Activated CD8-positive, alpha-beta T cell treated with anti-CD3 and anti-CD28 coated beads, Interleukin-2, amount 10 ng/mL, durations not matched to agents 7 days and 5 days (primary cell): Measurements from ENCODE around the gene CTSE. TPM values are rescaled to one million over a fixed set of nuclear protein-coding genes. Genes with fewer than 3 reads are reported as not detected.
A peak's percentile ranks its signal among the peaks of the same experiment; 100 is the strongest.
"Not testable (repeated sequence)": the region's sequence is repeated elsewhere in the genome, so short reads cannot be mapped to it uniquely, and the experiment has no call there.

Experiments used
- ATAC-seq: fragments of 150-1000 bp; cut with Tn5 transposase; one replicate; pipeline ENCODE4 v1.10.0; 2021; ENCODE audit warnings: moderate library complexity
- CTCF ChIA-PET: fragments of 350-600 bp; sonication (Branson Sonifier 250); formaldehyde crosslinking; loops from one replicate; lab custom pipeline; 2021; ENCODE audit warnings: antibody characterized with exemption; lab: Charles Lee
- POLR2A ChIA-PET: fragments of 350-600 bp; sonication (Branson Sonifier 250); formaldehyde crosslinking; loops from one replicate; lab custom pipeline; 2021; ENCODE audit warnings: antibody characterized with exemption; lab: Charles Lee
- DNase-seq: peaks from one replicate; pipeline ENCODE4 v3.0.0-alpha.2; 2020
- H3K27ac Mint-ChIP-seq: one replicate; pipeline ENCODE4 v1.8.0; 2021; ENCODE audit warnings: mild to moderate bottlenecking, mixed read lengths
- H3K27me3 Mint-ChIP-seq: one replicate; pipeline ENCODE4 v1.8.0; 2021; ENCODE audit warnings: low read depth, mixed read lengths
- H3K36me3 Mint-ChIP-seq: one replicate; pipeline ENCODE4 v1.8.0; 2021; ENCODE audit warnings: low read depth, mixed read lengths
- H3K4me1 Mint-ChIP-seq: one replicate; pipeline ENCODE4 v1.8.0; 2021; ENCODE audit warnings: low read depth, mixed read lengths
- H3K4me3 Mint-ChIP-seq: one replicate; pipeline ENCODE4 v1.8.0; 2021; ENCODE audit warnings: mild to moderate bottlenecking, mixed read lengths
- H3K9me3 Mint-ChIP-seq: one replicate; pipeline ENCODE4 v1.8.0; 2022; ENCODE audit warnings: mixed read lengths; ENCODE audit not compliant: insufficient read depth
- total RNA-seq, 2 experiments: library from RNA; stranded (reverse); gene quantifications; one replicate each; pipeline ENCODE4 v1.2.3, GENCODE V29; 2021

The CTSE gene
- not detected for total RNA-seq

DNA sequence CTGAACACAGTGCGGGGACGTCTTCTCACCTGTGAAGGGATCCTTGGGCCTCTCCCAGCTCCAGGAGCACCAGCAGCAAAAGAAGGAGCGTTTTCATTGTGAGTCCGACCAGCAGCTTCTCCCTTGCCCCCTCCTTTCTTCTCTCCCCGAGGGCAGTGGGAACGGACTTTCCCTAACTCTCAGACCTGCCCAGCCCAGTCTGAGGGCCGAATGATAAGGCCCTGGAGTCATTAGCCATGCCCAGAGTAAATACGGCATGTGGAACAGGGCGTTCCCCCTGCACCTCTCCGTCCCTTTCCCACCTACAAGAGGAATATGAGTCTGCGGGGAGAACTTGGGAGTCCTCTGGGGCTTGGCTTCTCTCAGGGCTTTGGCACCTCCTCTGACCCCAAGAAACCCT lies at the start of gene CTSE:
CTSE (minus strand) TSS at position 201 of the 400 bp plus-strand sequence; CDS start at position 97, 104 bp downstream.
- Mint-ChIP-seq H3K4me1 (no peaks in the 10 kb centered on the region), H3K36me3 (no peaks in the 10 kb centered on the region), H3K4me3 (no peak within 1 kb of the TSS), H3K27ac (no peak within 1 kb of the TSS), H3K9me3 (no peaks in the 10 kb centered on the region), H3K27me3 (peaks cover 19% of the 10 kb centered on the region)
- ATAC-seq (no peak), DNase-seq (no peak)
- ChIA-PET CTCF (interaction anchor here (1.3 kb wide), 1 partner anchor 47 kb away, joined by 4 read pairs; no protein-coding TSS in a partner anchor), POLR2A (no interaction called here)

DNA sequence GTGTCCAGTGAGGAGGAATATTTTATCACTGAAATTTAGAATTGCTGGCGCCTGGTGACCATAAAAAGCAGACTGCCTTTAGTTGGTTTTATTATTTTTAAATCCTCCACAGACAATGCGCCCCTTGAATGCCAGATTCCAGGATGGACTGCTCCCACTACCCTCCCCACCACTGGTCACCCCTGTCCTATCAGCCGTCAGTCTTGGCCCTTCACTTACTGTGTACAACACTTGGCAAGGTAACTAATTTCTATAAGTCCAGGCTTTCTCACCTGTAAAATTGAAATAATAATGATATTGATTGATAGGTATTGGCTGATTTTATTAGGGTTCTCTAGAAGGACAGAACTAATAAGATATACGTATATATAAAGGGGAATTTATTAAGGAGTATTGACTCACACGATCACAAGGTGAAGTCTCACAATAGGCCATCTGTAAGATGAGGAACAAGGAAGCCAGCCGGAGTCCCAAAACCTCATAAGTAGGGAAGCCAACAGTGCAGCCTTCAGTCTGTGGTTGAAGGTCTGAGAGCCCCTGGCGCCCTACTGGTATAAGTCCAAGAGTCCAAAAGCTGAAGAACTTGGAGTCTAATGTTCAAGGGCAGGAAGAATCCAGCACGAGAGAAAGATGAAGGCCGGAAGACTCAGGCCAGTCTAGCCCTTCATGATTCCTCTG lies 47.1 kb upstream of the CTSE start:
- Mint-ChIP-seq H3K27ac (no peak overlapping the region), H3K27me3 (peaks cover 32% of the 10 kb centered on the region), H3K9me3 (no peaks in the 10 kb centered on the region), H3K4me1 (peaks cover 7% of the 10 kb centered on the region), H3K36me3 (no peaks in the 10 kb centered on the region), H3K4me3 (no peak overlapping the region)
- DNase-seq (no peak), ATAC-seq (no peak)
- POLR2A ChIA-PET = no interaction called here
- CTCF ChIA-PET = interaction anchor here (1.1 to 2.2 kb wide), 2 partner anchors 25 to 35 kb away, joined by 3 to 5 read pairs; no protein-coding TSS in a partner anchor

DNA sequence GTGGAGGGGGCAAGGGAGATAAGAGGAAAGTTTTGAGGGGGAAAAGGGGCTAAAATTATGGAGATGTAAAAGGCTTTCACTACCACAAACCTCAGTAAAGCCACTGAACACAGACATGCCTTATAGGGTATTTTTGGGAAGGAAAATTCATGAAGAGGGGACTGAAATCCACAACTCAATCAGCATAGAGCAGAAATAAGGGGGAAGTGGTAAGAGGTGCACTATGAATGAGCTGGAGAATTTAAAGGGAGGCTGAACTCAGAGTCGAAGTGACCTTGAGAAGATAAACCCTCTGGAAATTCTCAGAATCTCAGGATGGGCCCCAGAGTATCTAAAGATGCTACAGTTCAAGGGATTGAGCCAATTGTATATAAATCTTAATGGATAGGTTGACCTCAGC lies 44.6 kb upstream of the CTSE start:
- DNase-seq = peak; percentile 7
- ATAC-seq = no peak
- Mint-ChIP-seq H3K36me3 (no peaks in the 10 kb centered on the region), H3K4me1 (peaks cover 7% of the 10 kb centered on the region), H3K27me3 (peaks cover 24% of the 10 kb centered on the region), H3K27ac (no peak overlapping the region), H3K9me3 (no peaks in the 10 kb centered on the region), H3K4me3 (no peak overlapping the region)
- ChIA-PET CTCF (interaction anchor here (1.7 to 2.2 kb wide), 2 partner anchors 38 kb away, joined by 5 read pairs; no protein-coding TSS in a partner anchor), POLR2A (interaction anchor here (1.0 kb wide), 1 partner anchor 11 kb away, joined by 4 read pairs; no protein-coding TSS in a partner anchor)

DNA sequence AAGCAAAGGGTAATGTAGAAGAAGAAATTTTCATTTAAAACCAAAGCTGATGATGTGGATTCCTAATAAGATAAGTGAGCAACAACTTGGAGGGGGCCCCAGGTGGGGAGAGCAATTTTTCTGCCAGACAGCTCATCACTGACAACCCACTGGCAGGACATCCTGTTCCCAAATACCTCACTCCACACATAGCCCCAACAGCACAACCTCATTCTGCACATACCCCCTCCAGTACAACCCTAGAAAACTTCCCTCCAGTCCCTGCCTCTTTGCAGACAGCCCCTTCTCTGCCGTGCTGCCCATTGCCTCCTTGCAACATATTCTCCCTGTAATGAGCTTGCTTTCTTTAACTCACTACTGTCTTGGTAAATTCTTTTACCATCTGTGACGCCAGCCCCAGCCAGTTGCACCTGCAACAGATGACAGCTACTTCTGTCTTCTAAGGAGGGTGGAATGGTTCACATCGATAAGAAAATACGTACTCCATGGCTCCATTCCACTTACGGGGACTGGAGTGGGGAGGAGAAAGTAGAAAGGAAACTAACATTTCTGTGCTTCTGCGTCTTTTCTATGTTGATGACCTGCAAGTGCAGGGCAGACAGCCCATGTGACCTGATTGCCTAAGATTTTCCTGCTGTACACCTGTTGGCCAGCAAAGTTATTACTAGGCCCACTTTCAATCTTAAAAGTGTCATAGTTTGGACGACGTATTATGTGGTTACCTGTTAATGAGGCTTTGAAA lies 44.0 kb upstream of the CTSE start:
- Mint-ChIP-seq H3K27ac (no peak overlapping the region), H3K4me1 (peaks cover 7% of the 10 kb centered on the region), H3K36me3 (no peaks in the 10 kb centered on the region), H3K4me3 (no peak overlapping the region), H3K9me3 (no peaks in the 10 kb centered on the region), H3K27me3 (peaks cover 24% of the 10 kb centered on the region)
- POLR2A ChIA-PET = interaction anchor here (1.0 kb wide), 1 partner anchor 10 kb away, joined by 4 read pairs; no protein-coding TSS in a partner anchor
- DNase-seq (peak; percentile 12), ATAC-seq (no peak)
- CTCF ChIA-PET = interaction anchor here (0.7 kb wide), 1 partner anchor 90 kb away, joined by 3 read pairs; no protein-coding TSS in a partner anchor

DNA sequence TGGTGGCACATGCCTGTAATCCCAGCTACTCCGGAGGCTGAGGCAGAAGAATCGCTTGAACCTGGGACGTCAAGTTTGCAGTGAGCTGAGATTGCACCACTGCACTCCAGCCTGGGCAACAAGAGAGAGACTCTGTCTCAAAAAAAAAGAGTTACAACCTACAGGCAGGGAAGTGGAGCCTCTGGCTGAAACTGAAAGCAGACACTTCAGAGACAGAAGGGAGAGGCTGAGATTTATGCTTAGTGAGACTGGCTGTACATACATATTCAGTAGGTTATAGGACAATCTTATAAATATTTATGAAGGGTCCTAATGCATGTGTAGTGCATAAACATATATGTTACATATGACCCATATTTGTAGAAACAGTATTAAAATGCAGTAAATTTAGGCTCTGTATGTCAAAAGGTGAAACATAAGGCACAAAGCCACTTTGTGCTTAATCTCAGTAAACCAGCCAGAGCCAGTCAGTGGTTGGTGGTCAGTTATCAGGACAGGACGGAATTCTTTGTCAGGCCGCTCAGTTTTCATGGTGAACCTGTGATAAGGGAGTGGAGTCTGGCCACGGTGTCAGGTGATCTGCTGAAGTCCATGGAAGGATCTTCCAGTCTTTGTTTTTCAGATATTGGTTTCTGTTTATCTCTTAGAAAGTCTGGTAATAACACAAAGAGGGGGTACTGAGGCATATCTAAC lies 42.9 kb upstream of the CTSE start:
- Mint-ChIP-seq H3K36me3 (no peaks in the 10 kb centered on the region), H3K27ac (no peak overlapping the region), H3K27me3 (peaks cover 24% of the 10 kb centered on the region), H3K4me1 (peaks cover 7% of the 10 kb centered on the region), H3K9me3 (no peaks in the 10 kb centered on the region), H3K4me3 (no peak overlapping the region)
- DNase-seq (peak; percentile 19), ATAC-seq (peak; percentile 55)
- ChIA-PET CTCF (no interaction called here), POLR2A (no interaction called here)

DNA sequence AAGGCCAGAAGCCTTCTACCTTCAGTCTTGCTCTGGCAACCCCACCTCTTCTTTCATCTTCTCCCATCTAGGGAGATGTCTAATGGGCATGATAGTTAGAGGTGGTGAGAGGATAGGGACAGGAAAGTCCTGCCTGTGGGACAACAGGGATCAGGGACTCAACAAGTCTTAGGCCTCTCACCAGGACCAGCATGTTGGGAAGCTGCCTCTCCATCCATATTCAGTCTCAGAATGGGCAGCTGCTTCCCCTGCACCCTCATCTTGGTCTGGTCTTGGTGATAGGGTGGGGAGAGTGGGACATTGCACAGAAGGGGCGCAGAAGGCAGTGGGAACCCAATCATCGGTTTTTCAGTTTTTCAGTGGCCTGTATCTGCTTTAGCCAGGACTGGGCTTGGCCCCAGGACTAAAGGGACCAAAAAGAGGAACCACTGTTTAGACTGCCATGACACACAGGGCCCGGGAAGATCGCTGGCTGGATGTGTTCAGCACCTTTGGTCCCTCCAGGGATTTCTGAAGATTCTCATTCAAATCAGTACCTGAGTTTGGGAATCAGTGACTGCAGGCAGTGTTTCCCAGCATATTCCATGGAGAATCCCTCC lies 42.0 kb upstream of the CTSE start:
- Mint-ChIP-seq H3K4me1 (peaks cover 7% of the 10 kb centered on the region), H3K27ac (no peak overlapping the region), H3K9me3 (no peaks in the 10 kb centered on the region), H3K4me3 (no peak overlapping the region), H3K27me3 (peaks cover 25% of the 10 kb centered on the region), H3K36me3 (no peaks in the 10 kb centered on the region)
- ATAC-seq = no peak
- no peak for DNase-seq
- CTCF ChIA-PET = interaction anchor here (1.0 kb wide), 1 partner anchor 88 kb away, joined by 3 read pairs; no protein-coding TSS in a partner anchor
- POLR2A ChIA-PET = no interaction called here

DNA sequence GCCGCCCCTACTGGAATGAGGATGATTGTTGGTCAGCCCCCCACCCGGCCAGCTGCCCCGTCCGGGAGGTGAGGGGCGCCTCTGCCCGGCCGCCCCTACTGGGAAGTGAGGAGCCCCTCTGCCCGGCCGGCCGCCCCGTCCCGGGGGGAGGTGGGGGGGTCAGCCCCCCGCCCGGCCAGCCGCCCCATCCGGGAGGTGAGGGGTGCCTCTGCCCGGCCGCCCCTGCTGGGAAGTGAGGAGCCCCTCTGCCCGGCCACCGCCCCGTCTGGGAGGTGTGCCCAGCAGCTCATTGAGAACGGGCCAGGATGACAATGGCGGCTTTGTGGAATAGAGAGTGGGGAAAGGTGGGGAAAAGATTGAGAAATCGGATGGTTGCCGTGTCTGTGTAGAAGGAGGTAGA lies 40.8 kb upstream of the CTSE start:
- H3K4me3 Mint-ChIP-seq, ATAC-seq, POLR2A ChIA-PET, H3K9me3 Mint-ChIP-seq, H3K36me3 Mint-ChIP-seq, H3K4me1 Mint-ChIP-seq, CTCF ChIA-PET, H3K27ac Mint-ChIP-seq, DNase-seq: not testable (repeated sequence)
- peaks cover 31% of the 10 kb centered on the region for H3K27me3 Mint-ChIP-seq

DNA sequence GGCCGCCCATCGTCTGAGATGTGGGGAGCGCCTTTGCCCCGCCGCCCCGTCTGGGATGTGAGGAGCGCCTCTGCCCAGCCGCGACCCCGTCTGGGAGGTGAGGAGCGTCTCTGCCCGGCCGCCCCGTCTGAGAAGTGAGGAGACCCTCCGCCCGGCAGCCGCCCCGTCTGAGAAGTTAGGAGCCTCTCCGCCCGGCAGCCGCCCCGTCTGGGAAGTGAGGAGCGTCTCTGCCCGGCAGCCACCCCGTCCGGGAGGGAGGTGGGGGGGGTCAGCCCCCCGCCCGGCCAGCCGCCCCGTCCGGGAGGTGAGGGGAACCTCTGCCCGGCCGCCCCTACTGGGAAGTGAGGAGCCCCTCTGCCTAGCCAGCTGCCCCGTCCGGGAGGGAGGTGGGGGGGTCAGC lies 40.3 kb upstream of the CTSE start:
- DNase-seq, H3K9me3 Mint-ChIP-seq, H3K4me1 Mint-ChIP-seq, POLR2A ChIA-PET, H3K4me3 Mint-ChIP-seq, H3K27ac Mint-ChIP-seq, H3K36me3 Mint-ChIP-seq, ATAC-seq, CTCF ChIA-PET: not testable (repeated sequence)
- H3K27me3 Mint-ChIP-seq = peaks cover 26% of the 10 kb centered on the region

DNA sequence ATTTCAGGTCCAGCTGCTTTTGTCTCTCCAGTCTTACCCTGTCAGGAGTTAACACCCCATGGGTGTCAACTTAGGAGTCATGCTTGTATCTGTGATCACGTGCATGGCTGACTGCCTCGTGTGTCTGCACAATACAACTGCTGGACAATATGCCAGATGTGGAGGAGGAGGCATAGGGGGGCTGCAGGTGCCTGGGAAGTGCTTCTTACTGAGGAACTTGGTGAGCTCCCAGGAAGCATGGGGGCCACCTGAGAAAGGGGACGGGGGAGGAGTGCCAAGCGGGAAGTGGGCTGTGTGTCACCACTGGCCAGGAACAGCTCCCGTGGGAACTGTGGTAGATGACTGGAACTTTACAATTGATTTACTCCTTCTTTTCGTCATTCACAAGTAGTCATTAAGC lies 38.8 kb upstream of the CTSE start:
- Mint-ChIP-seq H3K4me1 (peaks cover 5% of the 10 kb centered on the region), H3K27me3 (peaks cover 15% of the 10 kb centered on the region), H3K36me3 (no peaks in the 10 kb centered on the region), H3K4me3 (no peak overlapping the region), H3K9me3 (no peaks in the 10 kb centered on the region), H3K27ac (no peak overlapping the region)
- ChIA-PET POLR2A (no interaction called here), CTCF (interaction anchor here (0.8 to 1.0 kb wide), 2 partner anchors 32 to 352 kb away, joined by 3 read pairs; no protein-coding TSS in a partner anchor)
- ATAC-seq = no peak
- DNase-seq = no peak

DNA sequence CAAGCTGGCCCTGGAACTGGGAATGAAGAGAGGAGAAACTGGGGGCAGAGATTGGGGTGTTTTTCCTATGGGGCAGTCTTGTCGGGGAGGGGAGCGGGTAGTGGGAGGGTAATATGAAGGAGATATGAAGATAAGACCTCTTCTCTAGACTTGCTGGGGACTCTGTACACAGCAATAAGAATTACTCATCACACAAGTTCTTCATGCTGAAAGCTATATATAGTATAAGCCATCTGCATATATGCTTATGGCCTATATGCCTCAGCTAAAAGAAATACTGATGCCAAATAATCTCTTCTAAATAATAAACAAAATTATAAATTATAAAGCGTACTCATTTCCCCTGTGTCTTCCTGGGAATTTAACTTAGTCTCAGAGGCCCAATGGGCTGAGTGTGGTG lies 37.1 kb upstream of the CTSE start:
- no peak for ATAC-seq
- no peaks in the 10 kb centered on the region for H3K9me3 Mint-ChIP-seq

DNA sequence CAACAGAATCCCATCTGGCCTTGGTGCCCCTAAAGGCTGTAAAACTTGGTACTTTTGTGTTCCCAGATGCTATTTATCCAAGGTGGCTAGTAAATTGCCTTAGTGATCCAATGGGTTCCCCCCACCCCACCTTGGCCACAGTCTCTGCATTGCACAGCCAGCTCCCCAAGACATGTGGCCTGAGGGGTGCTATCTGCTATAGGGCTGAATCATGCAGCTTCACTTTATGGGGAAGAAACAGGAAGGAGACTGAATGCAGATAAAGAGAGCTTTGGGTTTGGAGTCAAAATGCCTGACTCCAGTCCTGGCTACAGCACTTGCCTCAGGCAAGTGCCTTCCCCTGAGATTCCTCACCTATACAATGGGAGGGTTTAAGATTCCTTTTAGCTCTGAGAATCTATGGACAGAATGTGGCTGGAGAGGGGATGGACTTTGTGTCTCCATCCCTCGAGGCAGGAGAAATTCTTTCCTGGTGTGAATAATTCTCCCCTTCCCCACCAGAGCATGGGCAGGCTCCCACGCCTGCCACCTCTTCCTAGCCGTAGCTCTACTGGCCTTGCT lies 35.7 kb upstream of the CTSE start:
- peaks cover 23% of the 10 kb centered on the region for H3K27me3 Mint-ChIP-seq
- ChIA-PET CTCF (interaction anchor here (1.2 to 2.3 kb wide), 2 partner anchors 29 to 82 kb away, joined by 3 to 9 read pairs; no protein-coding TSS in a partner anchor), POLR2A (interaction anchor here (0.7 kb wide), 1 partner anchor 8 kb away, joined by 3 read pairs; no protein-coding TSS in a partner anchor)
- no peak overlapping the region for H3K4me3 Mint-ChIP-seq
- no peaks in the 10 kb centered on the region for H3K9me3 Mint-ChIP-seq
- H3K4me1 Mint-ChIP-seq = no peaks in the 10 kb centered on the region
- no peak for DNase-seq
- no peaks in the 10 kb centered on the region for H3K36me3 Mint-ChIP-seq
- ATAC-seq = no peak
- H3K27ac Mint-ChIP-seq = no peak overlapping the region

More for the DNA sequence above, 37.1 kb upstream of the CTSE start:
- H3K27ac Mint-ChIP-seq = no peak overlapping the region
- no peak for DNase-seq
- no peaks in the 10 kb centered on the region for H3K4me1 Mint-ChIP-seq
- H3K27me3 Mint-ChIP-seq = peaks cover 19% of the 10 kb centered on the region
- CTCF ChIA-PET = interaction anchor here (2.3 kb wide), 1 partner anchor 30 kb away, joined by 9 read pairs; no protein-coding TSS in a partner anchor
- no peak overlapping the region for H3K4me3 Mint-ChIP-seq
- POLR2A ChIA-PET = no interaction called here
- no peaks in the 10 kb centered on the region for H3K36me3 Mint-ChIP-seq
